Activated CD4-positive, alpha-beta T cell treated with anti-CD3 and anti-CD28 coated beads for 24 hours (primary cell): ENCODE results near the gene MYO1E.

Experiments
- DNase-seq, 2 donors: peaks; one replicate each; pipeline ENCODE4 v3.0.0-alpha.2; 2020; ENCODE audit warnings: low read depth in 2 of 2

Gene MYO1E

GRCh38 chr15:59230531-59231055, 142.1 kb downstream of the MYO1E start:
- DNase-seq: no peak

DNA sequence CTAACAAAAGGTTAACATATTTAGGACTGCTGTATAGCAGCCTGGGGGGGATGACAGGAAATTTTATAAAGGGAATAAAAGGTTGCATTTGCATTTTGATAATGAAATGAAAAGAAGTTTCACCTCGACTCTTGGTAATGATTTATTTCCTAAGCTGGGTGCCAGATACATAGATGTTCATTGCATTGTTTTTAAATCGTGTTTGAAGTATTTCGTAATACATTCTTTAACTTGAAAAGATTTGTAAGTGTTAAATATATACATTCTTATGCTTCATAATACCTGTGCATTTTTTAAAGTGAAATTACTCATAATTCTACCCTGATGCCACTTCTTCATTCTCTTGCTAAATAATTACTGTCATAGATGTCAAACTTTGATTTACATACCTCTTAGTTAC, 143.2 kb downstream of the MYO1E start:
- no peak for DNase-seq

- DNase-seq: no peak
These were observed 143.7 kb downstream of the MYO1E start for GRCh38 chr15:59229015-59229414.

DNA sequence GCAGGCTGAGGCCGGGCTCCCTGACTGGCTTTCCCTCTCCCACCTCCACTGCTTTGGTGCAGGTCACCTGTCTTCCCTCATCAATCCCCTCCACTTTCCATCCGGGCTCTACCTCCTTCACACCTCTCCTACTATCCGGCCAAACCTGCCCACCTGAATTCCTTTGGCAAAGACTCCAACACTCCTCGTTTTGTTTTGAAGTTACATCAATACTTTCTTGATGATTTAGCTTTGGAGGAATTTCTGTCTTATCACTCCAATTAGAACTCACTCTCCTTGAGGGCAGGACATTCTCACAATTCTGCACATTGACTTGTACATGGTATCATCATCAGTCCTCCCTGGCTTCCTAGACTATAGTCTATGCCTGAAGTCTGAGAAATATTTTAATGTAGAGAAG, 145.7 kb downstream of the MYO1E start:
- DNase-seq: no peak

DNA sequence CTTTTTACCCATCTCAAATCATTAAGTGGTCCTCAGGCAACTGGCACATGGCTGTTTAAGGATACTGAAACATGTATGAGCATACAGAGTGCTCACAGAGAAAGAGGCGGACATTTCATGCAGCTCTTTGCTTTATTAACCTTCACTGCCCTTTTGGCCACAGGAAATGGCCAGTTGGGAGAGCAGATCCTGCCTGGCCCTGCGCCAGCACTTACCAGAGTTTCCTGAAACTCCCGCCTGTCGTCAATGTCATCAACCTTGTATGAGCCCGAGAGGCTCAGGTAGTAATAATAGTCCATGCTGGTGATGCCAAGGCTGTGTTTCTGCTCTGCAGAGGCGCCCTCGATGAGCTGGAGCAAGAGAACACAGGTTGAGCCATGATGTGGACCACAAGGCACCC, 148.2 kb downstream of the MYO1E start:
- DNase-seq: no peak

DNA sequence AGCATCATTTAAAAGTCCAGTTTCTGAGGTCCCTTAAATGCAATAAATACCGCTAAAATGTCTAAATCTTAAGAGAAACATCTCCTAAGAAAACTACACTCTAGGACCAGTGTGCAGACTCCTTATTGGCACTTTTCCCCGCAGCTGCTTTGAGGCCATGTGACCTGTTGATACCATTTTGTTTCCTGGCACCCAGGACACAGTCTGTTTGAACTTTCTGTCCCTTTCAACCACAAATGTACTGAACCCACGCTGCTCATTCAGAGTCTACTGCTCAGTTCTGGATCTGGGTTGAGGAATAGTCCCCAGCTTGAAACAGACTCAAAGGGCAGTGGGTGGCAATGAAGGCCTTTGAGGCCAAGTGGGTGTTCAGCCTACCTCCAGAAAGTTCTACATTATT, 148.9 kb downstream of the MYO1E start:
- no peak for DNase-seq

DNA sequence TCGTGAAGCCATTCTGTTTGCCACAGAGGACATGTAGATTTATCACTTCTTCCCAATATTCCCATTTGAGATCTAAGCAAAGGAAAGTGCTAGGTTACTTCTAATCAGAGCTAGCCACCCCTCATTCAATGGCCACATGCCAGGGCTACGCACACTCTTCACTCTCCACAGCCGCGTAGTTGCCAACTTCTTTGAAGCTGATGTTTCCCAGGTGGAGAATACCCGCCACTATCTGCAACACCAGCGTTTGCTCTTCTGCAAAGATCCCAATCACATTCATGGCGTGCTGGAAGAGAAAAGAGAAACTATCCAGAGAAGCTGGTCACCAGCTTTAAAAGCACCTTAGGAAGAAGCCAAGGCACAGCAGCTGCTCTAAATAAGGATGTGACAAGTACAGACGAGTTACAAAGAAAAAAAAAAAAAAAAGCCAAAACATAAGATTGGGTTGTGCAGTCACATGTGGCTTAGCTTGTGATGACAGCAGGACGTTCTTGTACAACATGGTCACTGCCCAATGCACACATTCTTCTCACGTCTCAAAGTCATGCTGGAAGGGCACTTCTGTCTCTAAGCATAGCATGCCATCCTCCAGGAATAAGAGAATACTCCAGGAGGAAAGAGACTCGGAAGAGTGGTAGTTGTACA, 149.6 kb downstream of the MYO1E start:
- no peak for DNase-seq

DNA sequence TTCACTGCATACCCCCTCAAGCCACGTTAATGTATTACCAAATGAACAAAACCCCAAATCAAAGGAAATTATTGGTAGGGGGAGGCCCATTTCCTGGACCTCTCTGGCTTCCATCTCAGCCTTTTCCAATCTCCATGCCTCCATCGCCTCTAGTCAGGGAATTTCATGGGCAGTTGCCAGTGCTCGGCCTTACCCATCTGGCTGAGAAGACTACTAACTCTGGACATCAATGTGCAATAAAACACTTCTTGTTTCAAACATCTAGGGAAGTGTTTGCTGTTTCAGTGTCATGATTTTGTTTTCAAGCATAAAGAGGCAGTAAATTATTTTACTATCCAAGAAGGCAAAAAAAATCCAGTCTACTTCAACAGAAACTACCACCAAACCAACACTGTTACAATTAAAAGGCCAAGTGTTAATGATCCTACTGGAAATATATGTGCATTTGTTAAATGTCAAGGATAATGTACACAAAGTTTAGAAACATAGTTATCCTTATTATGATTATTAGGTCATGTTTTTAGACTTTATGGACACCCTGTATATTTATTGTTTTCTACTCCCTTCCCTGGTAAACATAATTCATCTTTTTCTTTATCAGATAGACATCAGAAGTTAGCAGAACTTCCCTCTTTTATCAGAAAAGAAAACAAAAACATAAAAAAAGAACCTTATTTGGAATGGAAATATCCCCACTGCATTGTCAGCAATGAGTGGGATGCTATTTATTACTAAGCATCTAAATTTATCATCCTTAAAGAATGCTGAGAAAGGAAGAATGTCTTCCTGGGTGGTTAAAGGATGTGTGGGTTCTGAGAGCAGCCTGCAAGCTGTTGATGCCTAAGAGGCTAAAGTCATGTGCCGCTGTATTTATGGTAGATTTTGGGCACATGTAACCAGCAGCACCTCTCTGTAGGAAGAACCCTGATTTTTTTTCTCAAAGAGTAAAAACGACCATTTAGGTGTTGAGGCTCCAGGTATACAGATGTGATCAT, 150.9 kb downstream of the MYO1E start:
- DNase-seq: no peak

DNA sequence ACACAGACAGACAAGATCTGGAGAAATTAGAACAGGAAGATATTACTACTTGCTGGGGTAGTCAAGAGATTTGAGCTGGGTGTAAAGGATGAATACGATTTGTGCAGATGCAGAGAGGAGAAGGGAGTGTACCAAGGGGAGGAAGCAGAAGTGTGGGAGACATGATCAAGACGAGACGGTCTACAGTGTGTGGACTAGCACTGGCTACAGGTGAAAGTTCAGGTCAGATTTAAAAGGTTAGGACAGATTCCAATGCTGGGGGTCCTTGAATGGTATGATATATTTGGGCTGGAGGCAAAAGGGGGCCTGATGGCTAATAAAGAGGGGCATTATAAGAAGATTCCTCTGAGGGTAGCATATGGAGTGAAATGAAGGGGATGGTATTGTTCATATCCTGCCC, 154.0 kb downstream of the MYO1E start:
- DNase-seq: no peak

DNA sequence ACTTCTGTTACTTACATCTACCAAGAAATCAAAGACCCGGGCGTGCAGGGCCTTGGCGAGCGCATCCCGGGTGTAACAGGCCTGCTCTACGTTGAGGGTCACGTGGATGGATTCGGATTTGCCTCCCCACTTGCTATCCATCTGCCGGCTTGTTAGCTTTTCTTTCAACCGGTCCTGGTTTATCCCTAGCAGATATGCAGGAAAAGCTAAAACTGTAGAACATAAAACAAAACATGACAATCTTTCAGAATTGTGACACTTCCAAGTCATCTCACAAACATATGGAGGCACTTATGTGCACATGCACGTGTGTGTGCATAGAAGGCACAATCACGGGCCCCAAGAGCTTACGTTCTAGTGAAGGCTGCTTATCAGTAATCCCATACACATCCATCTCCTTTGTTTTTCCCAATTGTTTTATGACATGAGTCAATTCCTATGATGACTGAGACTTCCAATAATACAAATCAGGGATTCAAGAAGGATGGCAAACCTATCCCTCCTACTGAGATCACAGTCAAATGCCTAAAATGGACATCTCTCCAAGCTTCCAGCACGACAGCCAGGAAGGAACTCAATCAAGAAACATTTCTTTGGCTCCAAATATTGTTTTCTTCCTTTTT, 154.7 kb downstream of the MYO1E start:
- DNase-seq: no peak

- DNase-seq: no peak
These were observed 155.8 kb downstream of the MYO1E start for GRCh38 chr15:59216911-59217310.

- DNase-seq: no peak
These were observed 162.5 kb downstream of the MYO1E start for GRCh38 chr15:59210186-59210585.

DNA sequence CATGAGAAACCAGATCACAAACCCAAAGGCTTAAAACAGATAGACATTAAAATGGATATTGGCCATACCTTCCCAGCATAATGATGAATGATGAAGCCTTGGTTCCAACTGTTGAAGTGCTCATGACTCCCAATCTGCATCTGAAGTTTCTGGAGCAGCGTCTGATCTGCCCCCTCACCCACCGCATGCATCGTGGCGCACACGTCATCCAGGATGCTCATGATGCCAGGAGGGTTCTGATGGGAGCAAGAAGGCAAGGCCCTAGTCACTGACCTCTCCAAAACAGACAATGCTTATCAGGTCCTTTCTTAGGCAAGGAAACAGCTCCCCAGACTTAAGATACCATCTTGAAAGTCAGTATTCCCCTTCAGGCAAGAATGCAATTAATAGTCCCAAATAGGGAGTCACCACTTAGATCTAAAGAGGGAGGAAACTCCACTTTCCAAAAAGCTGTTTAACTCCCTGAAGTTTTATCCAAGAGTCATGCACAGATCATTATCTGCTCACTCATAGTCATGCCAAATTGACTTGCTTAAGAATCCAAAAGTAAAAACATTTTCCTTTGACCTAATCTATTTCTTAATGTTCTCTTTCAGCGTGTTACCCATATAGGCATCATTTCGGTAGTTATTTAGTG, 163.9 kb downstream of the MYO1E start:
- DNase-seq: no peak

DNA sequence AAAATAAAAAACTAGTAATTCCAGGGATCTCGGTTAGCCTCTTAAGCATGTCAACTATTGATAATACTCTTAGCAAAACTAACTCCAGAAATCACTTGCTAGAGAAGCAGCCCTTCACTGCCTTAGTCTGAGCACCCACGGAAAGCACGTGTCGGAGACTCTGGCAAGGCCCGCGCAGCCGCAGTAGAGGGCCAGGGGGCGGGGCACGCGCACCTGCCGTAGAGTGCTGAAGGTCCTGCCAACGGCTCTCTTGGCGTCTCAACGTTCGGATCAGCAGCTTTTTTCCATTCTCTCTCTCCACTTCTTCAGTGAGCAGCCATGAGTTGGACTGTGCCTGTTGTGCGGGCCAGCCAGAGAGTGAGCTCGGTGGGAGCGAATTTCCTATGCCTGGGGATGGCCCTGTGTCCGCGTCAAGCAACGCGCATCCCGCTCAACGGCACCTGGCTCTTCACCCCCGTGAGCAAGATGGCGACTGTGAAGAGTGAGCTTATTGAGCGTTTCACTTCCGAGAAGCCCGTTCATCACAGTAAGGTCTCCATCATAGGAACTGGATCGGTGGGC, 166.0 kb downstream of the MYO1E start, which contains the start of gene LDHAL6B:
Gene LDHAL6B, plus strand, starts transcription at position 221 of the 561 bp plus-strand sequence. Its CDS starts 98 bp downstream, at position 319.
- no peak for DNase-seq

DNA sequence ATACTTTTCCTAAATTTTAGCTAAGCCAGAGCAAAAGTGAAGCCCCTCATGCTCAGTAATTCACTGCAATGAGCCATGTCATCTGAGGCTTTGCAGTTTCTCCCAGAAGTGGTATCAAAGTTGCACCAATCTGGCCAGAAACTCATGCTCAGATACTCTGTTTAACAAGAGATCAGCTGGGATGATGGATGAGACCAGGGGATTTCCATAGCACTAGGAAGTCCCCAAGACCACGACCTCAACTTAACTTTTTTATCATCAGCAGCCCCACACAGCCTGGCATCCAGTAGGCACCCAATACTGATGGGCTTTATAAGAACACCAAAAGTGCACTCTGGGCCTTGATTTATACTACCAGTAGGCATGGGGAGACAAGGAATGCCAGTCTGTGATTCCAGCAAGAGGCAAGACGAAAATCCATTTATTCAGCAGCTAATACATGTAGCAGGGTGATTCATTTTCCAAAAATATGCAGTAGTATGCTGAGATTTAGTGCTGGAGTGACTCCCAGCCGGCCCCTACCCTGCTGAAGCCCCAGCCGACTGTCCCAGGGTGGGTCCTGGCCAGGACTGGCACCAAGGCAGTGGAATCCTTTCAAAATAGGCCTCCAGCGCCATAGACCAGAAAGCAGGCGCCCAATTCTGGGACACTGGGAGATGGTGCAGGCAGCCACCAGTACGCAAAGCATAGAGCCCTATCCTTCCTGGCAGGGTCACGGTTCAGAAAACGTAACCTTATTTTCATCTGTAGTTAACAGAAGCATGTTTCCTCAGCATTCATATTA, 166.6 kb downstream of the MYO1E start:
- DNase-seq: no peak

DNA sequence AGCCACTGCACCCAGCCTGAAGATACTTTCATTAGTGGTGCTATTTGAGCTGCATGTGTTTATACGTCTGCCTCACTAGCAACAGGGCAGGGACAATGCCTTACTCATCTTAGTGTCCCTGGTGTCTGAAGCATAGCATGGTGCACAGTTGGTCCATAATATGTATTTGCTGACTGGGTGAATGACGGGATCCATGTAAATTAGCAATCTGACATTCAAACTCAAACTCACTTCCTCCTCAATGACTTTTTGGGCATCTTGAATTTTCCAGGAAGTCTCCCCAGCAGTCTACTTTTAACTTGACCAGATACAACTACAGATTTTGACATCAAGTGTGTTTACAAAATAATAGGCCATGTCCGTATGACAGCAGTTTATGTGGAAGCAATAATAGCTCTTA, 169.0 kb downstream of the MYO1E start:
- no peak for DNase-seq

DNA sequence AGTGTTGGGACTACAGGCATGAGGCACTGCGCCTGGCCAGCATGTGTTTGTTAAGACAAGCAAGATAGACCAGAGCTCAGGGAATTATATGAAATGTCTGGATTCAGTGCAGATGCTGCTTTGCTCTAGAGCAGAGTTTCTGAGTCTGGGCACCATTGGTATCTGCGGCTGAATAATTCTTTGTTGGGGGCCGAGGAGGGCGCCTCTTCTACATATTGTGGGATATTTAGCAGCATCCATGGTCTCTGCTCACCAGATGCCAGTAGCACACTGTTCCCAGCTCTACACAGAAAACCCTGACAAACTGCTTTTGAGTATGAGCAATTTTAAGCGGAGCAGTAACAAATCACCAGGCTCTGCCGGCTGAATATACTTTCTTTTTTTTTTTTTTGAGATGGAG, 169.7 kb downstream of the MYO1E start:
- DNase-seq: no peak

- no peak for DNase-seq
These were observed 172.1 kb downstream of the MYO1E start for GRCh38 chr15:59200560-59200959.

GRCh38 chr15:59199626-59200465, 172.8 kb downstream of the MYO1E start:
- no peak for DNase-seq

DNA sequence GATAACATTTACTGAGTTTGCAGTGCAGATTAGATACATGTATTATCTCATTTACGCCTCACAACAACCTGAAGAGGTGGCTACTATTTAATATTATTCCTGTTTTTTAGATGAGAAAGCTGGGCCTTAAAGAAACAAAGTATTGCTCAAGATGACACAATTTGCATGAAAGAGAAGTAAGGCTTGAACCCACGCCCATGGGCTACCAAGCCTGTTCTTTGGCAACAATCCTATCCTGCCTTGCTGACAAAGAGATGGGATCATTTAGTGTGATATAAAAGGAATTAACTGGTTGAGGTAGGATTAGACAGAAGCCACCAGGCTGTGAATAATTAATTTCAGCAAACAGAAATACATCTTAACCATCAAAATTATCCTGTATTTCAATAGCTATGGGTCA, 175.2 kb downstream of the MYO1E start:
- DNase-seq: no peak
